ACHN (cell line): ENCODE data around the gene HES5.
"Not testable (repeated sequence)": the region's sequence is repeated elsewhere in the genome, so short reads cannot be mapped to it uniquely, and the experiment has no call there.

Experiments used
- DNase-seq: peaks from one replicate; pipeline ENCODE4 v3.0.0-alpha.2; 2015
- in situ Hi-C: cut with HindIII; loops from 2 replicates; pipeline ENCODE4 v1.10.0; 2017; ENCODE audit warnings: low sequenced_read_pairs, low pct_ligation_motif_present, low pct_unique_long_range_greater_than_20kb

Gene HES5, protein sequence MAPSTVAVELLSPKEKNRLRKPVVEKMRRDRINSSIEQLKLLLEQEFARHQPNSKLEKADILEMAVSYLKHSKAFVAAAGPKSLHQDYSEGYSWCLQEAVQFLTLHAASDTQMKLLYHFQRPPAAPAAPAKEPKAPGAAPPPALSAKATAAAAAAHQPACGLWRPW

DNA sequence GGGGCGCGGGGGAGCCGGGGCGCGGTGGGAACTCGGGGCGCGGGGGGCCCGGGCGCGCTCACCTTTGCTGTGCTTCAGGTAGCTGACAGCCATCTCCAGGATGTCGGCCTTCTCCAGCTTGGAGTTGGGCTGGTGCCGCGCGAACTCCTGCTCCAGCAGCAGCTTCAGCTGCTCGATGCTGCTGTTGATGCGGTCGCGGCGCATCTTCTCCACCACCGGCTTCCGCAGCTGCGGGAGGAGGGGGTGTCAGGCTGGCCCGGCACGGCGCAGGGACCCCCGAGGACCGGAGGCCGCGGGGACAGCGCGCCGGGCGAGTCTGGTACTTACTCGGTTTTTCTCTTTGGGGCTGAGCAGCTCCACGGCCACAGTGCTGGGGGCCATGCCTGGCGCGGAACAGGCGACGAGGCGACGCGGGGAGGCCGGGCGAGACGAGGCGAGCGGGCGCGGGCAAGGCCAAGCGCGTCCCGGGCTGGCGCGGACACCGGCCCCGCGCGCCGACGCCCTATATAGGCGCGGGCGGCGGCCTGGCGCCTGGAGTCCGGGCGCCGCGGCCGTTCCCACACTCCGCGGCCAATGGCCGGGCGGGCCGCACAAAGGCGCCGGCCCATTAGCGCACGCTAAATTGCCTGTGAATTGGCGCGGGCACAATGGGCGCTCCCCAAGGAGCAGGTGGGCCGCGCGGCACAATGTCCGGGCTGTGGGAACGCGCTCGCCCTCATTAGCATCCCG, at the start of gene HES5:
HES5 (minus strand) TSS at position 480 of the 729 bp plus-strand sequence; CDS start at position 381, 99 bp downstream.
- in situ Hi-C loops = no loop called here
- DNase-seq = no peak

DNA sequence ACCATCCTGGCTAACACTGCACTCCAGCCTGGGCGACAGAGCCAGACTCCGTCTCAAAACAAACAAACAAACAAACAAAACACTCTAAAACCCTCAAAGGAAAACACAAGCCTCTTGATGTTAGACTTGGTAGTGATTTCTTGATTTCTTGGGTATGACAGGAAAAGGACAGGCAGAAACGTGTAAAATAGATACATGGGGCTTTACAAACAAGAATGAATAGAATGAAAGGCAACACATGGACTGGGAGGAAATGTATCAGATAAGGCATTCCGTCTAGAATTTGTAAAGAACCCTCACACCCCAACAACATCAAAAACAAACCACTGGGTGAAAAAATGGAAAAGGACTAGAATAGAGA, 48.7 kb upstream of the HES5 start:
- DNase-seq = no peak
- in situ Hi-C loops = no loop called here

DNA sequence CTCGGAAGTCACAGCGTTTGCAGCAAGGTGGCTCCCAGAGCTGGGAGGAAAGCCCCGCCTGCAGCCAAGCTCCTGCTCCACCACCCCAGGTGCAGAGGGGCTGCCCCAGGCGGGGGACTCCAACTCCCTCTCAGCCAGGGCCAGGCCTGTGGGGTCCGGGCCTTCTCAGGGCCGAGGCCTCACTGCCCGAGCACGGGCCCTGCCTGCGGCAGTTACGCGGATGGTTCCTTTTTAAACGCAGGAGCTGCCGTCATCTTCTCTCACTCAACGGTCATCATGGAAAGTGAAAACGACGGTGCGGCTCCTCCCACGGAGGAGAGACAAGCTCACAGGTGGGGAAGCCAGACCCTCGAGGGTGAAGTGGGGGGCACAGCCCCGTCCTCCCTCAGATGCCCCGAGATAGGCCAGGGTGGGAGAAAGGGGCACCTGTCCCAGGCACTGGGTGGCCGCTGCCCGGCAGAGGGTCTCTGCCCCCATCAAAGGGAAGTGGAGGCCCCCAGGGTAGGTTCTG, 47.6 kb upstream of the HES5 start:
- in situ Hi-C loops, DNase-seq: not testable (repeated sequence)

DNA sequence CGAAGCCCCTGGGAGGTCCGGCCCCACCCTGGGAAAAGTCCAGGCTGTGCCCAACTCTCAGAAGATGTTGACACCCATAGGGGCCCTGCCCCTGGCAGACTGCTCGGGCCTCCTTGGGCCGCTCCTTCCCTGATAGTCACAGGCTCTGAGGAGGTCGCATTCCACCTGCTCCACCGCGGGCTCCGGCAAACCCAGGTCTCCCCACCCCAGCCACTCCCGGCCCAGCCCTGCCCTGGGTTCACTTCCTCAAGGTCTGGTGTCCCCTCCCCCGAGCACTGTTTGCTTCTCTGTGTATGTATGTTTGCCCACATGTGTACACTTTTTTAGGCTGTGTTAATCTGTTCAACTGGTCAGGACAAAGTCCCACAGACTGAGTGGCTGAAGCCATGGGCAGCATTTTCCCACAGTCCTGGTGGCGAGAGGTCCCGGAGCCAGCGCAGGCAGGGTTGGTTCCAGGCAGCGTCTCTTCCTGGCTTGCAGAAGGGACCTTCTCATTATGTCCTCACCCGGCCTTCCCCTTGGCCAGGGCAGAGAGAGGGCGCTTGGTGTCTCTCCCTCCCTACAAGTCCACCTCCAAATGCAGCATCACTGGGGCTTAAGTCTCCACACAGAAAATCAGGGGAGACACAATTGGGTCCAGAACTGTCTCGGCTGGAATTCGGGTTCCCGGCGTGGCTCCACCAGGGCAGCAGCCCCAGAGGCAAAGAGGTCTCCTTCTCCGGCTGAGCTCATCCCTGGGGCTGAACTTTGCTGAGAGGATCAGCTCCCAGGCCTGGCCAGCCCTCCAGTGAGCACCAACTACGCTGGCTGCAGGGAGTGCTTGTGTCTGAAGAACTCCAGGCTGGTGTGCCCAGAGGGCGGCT, 46.0 kb upstream of the HES5 start:
- in situ Hi-C loops = no loop called here
- DNase-seq = no peak

DNA sequence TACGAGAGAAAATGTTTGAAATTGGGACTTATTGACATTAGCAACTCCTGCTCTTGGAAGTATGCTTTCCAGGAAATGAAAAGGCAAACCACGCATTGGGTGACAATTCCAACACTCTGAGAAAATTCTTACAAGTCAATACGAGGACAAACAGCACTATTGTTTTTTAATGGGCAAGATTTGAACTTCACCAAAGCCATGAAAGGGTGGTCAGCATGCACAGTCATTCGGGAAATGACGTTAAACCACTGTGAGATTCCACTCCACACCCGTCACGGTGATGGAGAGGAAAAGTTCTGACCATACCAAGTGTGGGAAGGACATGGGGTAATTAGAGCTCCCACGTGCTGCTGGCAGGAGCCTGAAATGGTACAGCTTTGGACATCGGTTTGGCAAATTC, 44.3 kb upstream of the HES5 start:
- DNase-seq = no peak
- in situ Hi-C loops = no loop called here

DNA sequence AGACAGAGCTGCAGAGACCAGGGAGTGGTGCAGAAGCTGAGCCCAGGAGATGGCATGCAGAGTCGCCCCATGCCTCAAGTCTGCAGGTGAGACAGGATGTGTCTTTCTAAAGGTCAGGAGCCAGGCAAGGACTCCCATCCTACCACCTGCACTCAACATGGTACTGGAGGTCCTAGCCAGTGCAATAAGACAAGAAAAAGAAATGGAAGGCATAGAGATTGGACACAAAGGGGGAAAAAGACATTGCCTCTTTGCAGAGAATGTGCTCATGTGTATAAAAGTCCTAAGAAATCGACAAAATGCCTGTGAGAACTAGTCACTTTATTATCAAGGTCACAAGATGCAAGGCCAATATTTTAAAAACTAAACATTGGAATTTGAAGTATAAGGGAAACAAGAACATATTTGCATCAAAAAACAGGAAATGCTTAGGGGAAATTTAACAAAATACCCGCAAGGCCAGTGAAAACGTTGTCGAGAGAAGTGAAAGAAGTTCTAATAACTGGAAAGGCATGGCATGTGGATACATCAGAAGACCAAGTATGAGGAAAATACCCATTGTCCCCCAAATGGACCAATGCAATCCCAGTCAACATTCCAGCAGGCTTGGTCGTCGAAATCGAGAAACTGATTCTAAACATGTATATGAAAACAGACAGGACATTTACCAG, 43.3 kb upstream of the HES5 start:
- in situ Hi-C loops = no loop called here
- DNase-seq = no peak

DNA sequence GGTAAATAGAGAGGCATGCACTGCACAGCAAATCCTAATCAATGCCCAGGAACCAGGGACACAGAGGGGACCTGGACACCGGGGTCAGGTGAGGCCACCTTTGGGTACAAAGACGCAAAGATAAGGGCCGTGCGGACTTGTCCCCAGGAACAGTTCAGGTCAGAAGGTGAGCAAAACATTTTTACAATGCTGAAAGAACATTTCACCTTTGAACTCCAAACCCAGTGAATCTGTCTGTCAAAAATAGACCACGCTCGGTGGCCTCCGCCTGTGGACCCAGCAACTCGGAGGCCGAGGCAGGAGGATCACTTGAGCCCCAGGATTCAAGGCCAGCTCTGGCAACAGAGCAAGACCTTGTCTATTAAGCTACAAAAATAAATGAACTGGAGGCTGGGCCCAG, 41.3 kb upstream of the HES5 start:
- DNase-seq = no peak
- in situ Hi-C loops = no loop called here

DNA sequence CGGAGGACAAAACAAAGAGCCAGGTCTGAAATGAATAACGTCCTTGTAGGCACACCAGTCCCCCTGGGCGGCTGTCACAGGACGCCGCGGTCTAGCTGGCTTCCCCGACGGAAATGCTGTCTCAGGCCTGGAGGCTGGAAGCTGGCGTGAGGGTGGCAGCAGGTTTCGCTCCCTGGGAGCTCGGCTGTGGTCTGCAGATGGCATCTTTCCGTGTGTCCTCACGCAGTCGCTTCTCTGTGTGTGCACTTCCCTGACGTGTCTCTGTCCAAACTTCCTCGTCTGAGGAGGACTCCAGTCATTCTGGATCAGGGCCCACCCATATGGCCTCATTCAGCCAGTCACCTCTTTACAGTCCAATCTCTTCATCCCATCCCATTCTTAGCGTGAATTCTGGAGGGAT, 40.3 kb upstream of the HES5 start:
- in situ Hi-C loops = no loop called here
- no peak for DNase-seq

DNA sequence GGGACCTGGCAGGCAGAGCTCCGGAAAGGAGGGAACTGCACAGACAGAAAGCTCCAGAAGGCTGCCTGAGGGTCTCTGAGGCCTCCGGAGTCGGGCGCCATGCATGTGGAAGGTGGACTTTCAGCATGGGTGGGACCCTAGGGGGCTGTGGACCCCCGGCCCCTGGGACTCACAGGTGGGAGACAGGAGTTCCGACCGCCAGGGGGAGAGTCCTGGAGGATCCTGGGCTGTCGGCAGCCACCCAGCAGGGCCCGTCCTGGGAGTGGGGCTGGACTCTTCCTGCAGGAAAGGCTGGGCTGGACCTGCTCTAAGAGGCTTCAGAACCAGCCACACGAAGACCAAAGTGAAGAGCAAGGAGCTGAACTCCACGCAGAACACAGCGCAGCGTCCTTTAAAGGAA, 39.6 kb upstream of the HES5 start:
- DNase-seq, in situ Hi-C loops: not testable (repeated sequence)

DNA sequence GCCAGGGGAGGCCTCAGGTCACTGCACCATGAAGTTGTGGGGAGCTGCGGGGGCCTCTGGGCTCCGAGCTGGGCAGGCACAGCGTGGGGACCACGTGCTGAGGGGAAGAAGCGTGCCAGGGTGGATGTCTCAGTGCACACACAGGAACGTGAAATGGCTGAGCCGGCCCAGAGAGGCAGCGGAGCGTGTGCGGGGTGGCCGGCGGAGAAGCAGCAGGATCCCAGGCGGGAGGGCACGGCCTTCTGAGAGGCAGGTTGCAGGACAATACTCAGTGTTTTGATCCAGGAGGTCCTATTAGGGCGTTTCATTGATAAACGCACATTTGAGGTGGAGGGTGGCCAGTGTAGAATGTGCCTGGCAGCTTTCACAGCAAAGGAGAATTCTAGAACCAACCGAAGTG, 39.0 kb upstream of the HES5 start:
- no peak for DNase-seq
- in situ Hi-C loops = no loop called here

DNA sequence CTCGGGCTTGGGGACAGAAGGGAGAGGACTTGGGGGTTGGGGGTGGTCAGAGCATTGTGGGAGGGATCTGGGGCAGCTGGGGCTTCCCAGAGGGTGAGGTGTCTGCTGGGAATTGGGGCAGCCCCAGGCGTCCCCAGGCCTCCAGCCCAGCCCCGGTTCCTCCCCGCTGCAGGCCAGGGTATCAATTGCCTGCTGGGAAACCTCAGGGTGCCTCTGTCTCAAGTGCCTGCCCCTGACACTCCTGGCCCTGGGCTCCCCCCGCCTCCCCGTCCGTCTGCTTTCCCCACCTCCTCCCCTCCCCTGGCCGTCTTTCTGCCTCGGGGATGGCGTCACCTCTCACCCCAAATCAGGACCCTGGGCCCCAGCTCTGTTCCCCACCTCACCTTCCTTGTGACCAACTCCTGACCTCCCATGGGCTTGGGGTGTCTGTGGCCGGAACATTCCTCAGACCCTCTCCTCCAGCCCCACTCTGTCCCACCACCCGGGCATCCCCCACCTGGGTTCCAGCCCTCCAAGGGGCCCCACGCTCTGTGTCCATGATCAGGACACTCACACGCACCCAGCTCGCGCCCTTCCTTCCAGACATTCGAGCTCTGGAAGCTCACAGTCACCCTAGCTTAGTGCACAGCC, 38.2 kb upstream of the HES5 start:
- in situ Hi-C loops, DNase-seq: not testable (repeated sequence)

DNA sequence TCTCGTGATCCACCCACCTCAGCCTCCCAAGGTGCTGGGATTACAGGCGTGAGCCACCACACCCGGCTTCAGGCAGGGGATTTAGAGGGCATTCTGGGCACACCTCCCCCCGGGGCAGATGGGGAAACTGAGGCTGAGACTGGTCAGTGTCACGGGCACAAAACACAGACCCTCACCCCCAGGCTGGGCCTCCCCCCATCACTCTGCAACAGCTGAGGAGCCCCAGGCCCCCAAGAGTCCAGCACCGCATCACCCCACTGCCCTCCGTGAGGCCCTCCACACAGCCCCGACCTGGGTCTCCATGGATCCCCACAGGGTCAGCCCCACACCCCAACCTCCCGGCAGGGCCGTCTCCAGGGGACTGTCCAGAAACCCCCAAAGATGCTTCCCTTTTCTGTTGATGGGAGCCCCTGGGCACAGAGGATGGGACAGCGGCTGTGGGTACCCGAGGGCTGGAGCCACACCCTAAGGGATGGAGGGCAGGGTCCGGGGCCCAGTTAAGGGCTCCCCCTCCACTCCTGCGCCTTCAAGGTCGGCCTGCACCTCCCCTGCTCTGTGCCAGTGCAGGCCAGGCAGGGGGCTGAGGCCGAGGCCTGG, 37.1 kb upstream of the HES5 start:
- no peak for DNase-seq
- in situ Hi-C loops = no loop called here

DNA sequence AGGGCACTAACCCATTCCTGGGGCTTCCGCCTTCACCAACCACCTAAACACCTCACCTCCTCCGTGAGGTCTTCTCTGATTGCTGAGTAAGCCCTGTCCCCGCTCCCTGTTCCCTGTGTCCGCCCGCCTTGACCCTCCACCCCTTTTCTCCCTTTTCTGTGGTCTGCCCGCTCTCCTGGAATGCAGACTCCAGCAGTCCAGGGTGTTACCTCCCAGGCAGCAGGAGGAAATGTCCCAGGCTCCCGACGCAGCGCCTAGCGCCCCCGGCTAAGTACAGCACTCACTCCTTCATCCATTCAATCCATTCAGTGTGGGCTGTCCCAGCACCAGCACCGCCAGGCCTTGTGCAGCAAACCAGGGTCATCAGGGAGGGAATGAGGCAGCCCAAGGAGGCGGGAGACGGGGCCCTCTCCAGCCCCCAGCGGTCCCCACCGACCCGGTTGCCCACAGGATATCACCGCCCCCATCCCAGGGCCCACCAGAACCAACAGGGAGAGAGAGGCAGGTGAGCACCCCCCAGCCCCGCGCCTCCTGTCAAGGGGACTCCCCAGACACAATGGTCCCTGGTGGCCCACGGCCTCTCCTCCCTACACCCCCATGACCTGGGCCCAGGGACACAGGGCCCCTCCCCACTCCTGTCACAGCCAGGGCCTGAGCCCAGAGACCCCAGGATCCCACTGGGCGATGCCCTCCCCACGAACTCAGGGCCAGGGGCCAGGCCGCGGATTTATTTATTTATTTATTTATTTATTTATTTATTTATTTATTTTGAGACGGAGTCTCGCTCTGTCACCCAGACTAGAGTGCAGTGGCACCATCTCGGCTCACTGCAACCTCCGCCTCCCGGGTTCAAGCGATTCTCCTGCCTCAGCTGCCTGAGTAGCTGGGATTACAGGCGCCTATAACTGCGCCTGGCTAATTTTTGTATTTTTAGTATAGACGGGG, 36.3 kb upstream of the HES5 start:
- in situ Hi-C loops = no loop called here
- no peak for DNase-seq

DNA sequence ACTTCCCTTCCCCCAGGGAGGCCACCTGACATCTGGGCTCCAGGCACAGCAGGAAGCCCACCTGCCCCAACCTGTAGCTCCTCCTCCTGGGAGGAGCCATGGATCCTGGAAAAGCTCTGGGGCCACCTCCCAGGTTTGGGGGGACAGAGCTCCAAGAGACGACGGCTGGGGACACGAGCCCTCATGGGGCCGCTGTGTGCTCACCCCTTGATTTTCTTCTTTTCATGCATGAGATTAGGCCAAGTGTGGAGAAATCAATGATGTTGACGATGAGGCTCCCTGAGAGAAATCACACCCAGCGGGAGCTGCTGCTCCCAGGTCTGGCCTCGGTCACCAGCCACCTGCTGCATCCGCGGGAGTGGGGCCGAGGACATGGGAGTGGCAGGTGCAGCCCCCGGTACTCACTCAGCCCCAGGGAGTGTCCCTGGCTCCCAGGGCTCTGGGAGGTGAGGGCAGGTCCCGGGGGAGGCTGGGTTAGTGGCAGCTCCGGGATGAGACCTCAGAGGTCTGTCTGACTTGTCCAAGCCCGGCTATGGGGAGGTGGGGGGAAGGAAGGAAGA, 34.8 kb upstream of the HES5 start:
- DNase-seq = no peak
- in situ Hi-C loops = no loop called here

DNA sequence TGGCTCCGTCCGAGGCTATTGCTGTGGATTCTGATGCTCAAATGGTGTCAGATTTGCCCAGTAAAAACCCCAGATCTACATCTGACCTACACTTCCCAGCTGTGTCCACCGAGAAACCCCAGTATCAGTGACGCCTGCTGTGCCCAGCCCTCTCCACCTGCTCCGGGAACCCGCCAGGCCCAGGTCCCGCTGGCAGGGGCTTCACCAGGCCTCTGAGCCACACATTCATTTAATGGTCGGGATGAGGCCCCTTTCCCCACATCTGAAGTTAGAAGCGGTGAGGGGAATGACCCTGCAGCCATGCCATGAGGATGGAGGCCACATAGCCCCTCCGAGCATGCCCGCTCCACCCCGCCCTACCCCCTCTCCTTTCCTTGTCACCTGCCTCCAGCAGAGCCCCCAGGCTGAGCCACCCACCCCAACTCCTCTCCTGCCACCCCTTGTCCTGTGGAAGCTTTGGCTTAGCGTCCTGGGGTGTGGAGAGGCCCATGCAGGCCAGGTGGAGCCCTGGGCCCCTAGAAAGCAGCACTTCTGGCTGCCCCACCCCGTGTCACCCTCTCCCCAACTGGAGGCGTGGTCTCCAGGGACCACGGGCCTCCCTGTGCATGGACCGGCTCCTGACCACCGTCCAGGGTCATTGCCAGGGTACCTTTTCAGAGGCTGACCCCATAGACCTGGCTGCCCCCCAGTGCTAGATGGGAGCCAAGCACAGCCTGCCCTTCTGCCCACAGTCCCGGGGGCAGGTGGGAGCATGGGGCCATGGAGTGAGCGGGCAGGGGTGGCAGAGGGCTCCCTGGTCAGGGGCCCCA, 34.1 kb upstream of the HES5 start:
- DNase-seq = no peak
- in situ Hi-C loops = no loop called here

DNA sequence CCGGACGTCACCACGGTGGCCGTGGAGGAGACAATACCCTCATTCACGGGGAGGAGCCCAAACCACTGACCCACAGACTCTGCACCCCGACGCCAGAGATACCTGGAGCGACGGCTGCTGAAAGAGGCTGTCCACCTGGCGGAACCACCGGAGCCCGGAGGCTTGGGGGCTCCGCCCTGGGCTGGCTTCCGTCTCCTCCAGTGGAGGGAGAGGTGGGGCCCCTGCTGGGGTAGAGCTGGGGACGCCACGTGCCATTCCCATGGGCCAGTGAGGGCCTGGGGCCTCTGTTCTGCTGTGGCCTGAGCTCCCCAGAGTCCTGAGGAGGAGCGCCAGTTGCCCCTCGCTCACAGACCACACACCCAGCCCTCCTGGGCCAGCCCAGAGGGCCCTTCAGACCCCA, 33.1 kb upstream of the HES5 start:
- in situ Hi-C loops = no loop called here
- no peak for DNase-seq
